HEK293T (cell line): ENCODE measurements around the gene SNRNP200.

Source experiments
- CTCF ChIA-PET: fragments of 350-600 bp; formaldehyde crosslinking; extraction: SDS; loops from one replicate; lab custom pipeline; 2021; ENCODE audit warnings: antibody characterized with exemption, inconsistent platforms; lab: Yijun Ruan, JAX
- POLR2A ChIA-PET: fragments of 350-600 bp; formaldehyde crosslinking; extraction: SDS; loops from one replicate; lab custom pipeline; 2020; ENCODE audit warnings: antibody characterized with exemption, inconsistent platforms; lab: Yijun Ruan, JAX
- DNase-seq: peaks from one replicate; pipeline ENCODE4 v3.0.0; 2012; ENCODE audit warnings: mixed read lengths; ENCODE audit errors: extremely low spot score
- ARNT ChIP-seq: fragments of 450-650 bp; IDR thresholded peaks from 2 replicates; pipeline ENCODE4 v1.6.1; 2017; ENCODE audit warnings: mild to moderate bottlenecking
- BHLHE40 ChIP-seq: fragments of 450-650 bp; IDR thresholded peaks from 2 replicates; pipeline ENCODE4 v1.6.1; 2016; ENCODE audit warnings: mild to moderate bottlenecking, moderate library complexity, borderline replicate concordance
- CTBP1 ChIP-seq: fragments of 450-650 bp; IDR thresholded peaks from 2 replicates; pipeline ENCODE4 v1.6.1; 2016; ENCODE audit warnings: borderline replicate concordance
- ELF4 ChIP-seq: fragments of 450-650 bp; IDR thresholded peaks from 2 replicates; pipeline ENCODE4 v1.6.1; 2017; ENCODE audit warnings: antibody characterized with exemption
- FOXA1 ChIP-seq: fragments of 450-650 bp; IDR thresholded peaks from 2 replicates; pipeline ENCODE4 v1.6.1; 2016; ENCODE audit warnings: mild to moderate bottlenecking
- FOXK2 ChIP-seq: fragments of 450-650 bp; IDR thresholded peaks from 2 replicates; pipeline ENCODE4 v1.6.1; 2016; ENCODE audit warnings: mild to moderate bottlenecking
- FOXM1 ChIP-seq: fragments of 450-650 bp; IDR thresholded peaks from 2 replicates; pipeline ENCODE4 v1.6.1; 2017; ENCODE audit warnings: mild to moderate bottlenecking, borderline replicate concordance
- HDGF ChIP-seq: fragments of 450-650 bp; IDR thresholded peaks from 2 replicates; pipeline ENCODE4 v1.6.1; 2017; ENCODE audit warnings: antibody characterized with exemption, borderline replicate concordance
- L3MBTL2 ChIP-seq: fragments of 450-650 bp; conservative IDR thresholded peaks from 2 replicates; pipeline ENCODE4 v1.6.1; 2016; ENCODE audit warnings: mild to moderate bottlenecking
- LEF1 ChIP-seq: fragments of 450-650 bp; IDR thresholded peaks from 2 replicates; pipeline ENCODE4 v1.6.1; 2017; ENCODE audit warnings: mild to moderate bottlenecking, borderline replicate concordance
- NFRKB ChIP-seq: fragments of 450-650 bp; IDR thresholded peaks from 2 replicates; pipeline ENCODE4 v1.6.1; 2016; ENCODE audit warnings: mild to moderate bottlenecking, moderate library complexity
- PKNOX1 ChIP-seq: fragments of 450-650 bp; IDR thresholded peaks from 2 replicates; pipeline ENCODE4 v1.6.1; 2016
- SP1 ChIP-seq: fragments of 450-650 bp; IDR thresholded peaks from 2 replicates; pipeline ENCODE4 v1.6.1; 2017
- SUZ12 ChIP-seq: fragments of 450-650 bp; IDR thresholded peaks from 2 replicates; pipeline ENCODE4 v1.6.1; 2016; ENCODE audit warnings: mild to moderate bottlenecking
- TARDBP ChIP-seq: fragments of 450-650 bp; IDR thresholded peaks from 2 replicates; pipeline ENCODE4 v1.6.1; 2016
- ZNF384 ChIP-seq: fragments of 450-650 bp; IDR thresholded peaks from 2 replicates; pipeline ENCODE4 v1.6.1; 2016

Gene SNRNP200

GRCh38 chr2:96241900-96242611, 63.3 kb downstream of the SNRNP200 start:
- TF ChIP-seq ARNT (no peak), FOXA1 (no peak), PKNOX1 (no peak), BHLHE40 (no peak), ZNF384 (no peak), CTBP1 (no peak)
- no peak for DNase-seq
- ChIA-PET POLR2A (no interaction called here), CTCF (interaction anchor here (0.6 kb wide), 1 partner anchor 466 kb away, joined by 3 read pairs; no protein-coding TSS in a partner anchor)

GRCh38 chr2:96241227-96241626, 64.1 kb downstream of the SNRNP200 start:
- TF ChIP-seq SUZ12 (no peak), ARNT (no peak), PKNOX1 (no peak), FOXM1 (no peak), ELF4 (no peak), FOXK2 (no peak), CTBP1 (no peak), FOXA1 (no peak), TARDBP (no peak), SP1 (no peak), L3MBTL2 (no peak), HDGF (no peak), BHLHE40 (no peak), ZNF384 (no peak), NFRKB (no peak), LEF1 (no peak)
- CTCF ChIA-PET, result no interaction called here
- POLR2A ChIA-PET, result interaction anchor here (1.5 kb wide), 1 partner anchor 25 kb away, joined by 4 read pairs; the partner anchor contains the start of genes CIAO1 and TMEM127
- no peak for DNase-seq

- ChIA-PET CTCF (no interaction called here), POLR2A (interaction anchor here (1.5 kb wide), 1 partner anchor 25 kb away, joined by 4 read pairs; the partner anchor contains the start of genes CIAO1 and TMEM127)
- DNase-seq, result no peak
- TF ChIP-seq CTBP1 (no peak), FOXA1 (no peak), ARNT (no peak), FOXK2 (no peak), BHLHE40 (no peak)
Measured at GRCh38 chr2:96240341-96241038, 64.9 kb downstream of the SNRNP200 start.

GRCh38 chr2:96239745-96240264, 65.5 kb downstream of the SNRNP200 start:
- TF ChIP-seq HDGF (no peak), ELF4 (no peak), PKNOX1 (no peak), ZNF384 (no peak), L3MBTL2 (no peak), FOXK2 (no peak), CTBP1 (no peak), TARDBP (no peak), LEF1 (no peak), BHLHE40 (no peak), FOXA1 (no peak), ARNT (no peak), NFRKB (no peak), SP1 (no peak), FOXM1 (no peak), SUZ12 (no peak)
- no peak for DNase-seq
- ChIA-PET POLR2A (no interaction called here), CTCF (interaction anchor here (0.6 kb wide), 1 partner anchor 25 kb away, joined by 3 read pairs; no protein-coding TSS in a partner anchor)

- POLR2A ChIA-PET, result interaction anchor here (0.7 kb wide), 1 partner anchor 31 kb away, joined by 3 read pairs; no protein-coding TSS in a partner anchor
- no peak for DNase-seq
- CTCF ChIA-PET, result interaction anchor here (0.6 kb wide), 1 partner anchor 26 kb away, joined by 3 read pairs; no protein-coding TSS in a partner anchor
- no peak for TF ChIP-seq BHLHE40
- no peak for TF ChIP-seq NFRKB
- TF ChIP-seq ARNT, result no peak
- no peak for TF ChIP-seq TARDBP
- TF ChIP-seq LEF1, result no peak
- TF ChIP-seq FOXA1, result no peak
- no peak for TF ChIP-seq ZNF384
- TF ChIP-seq FOXM1, result no peak
- no peak for TF ChIP-seq SUZ12
- no peak for TF ChIP-seq L3MBTL2
- TF ChIP-seq FOXK2, result no peak
- TF ChIP-seq CTBP1, result no peak
- TF ChIP-seq PKNOX1, result no peak
- no peak for TF ChIP-seq SP1
- no peak for TF ChIP-seq ELF4
- TF ChIP-seq HDGF, result no peak
Measured at GRCh38 chr2:96239091-96239490, 66.3 kb downstream of the SNRNP200 start.
